ENCODE results near the gene KLHL33.

- TF ChIP-seq SUZ12 (IDR thresholded peaks at IDR 0.05; ENCODE audit: unreplicated experiment) (no peak), PBX3 (IDR thresholded peaks at IDR 0.05; ENCODE audit: insufficient replicate concordance, low read depth, low read length) (no peak), CHD1 (IDR thresholded peaks at IDR 0.05; ENCODE audit: low read depth, low read length) (no peak), CTCF (IDR thresholded peaks at IDR 0.05 in 2 of 3, conservative IDR thresholded peaks at IDR 0.05 in 1 of 3; ENCODE audit: control insufficient read depth in 2 of 3, extremely low read depth in 1 of 3, insufficient read depth in 1 of 3, low read depth in 3 of 3, low read length in 3 of 3) (no peak), ASH2L (IDR thresholded peaks at IDR 0.05; ENCODE audit: borderline replicate concordance, low read depth) (no peak), PKNOX1 (IDR thresholded peaks at IDR 0.05) (no peak), SPI1 (IDR thresholded peaks at IDR 0.05; ENCODE audit: borderline replicate concordance, insufficient read depth, low read depth, low read length) (no peak), CREB1 (IDR thresholded peaks at IDR 0.05; ENCODE audit: low read depth) (no peak), REST (IDR thresholded peaks at IDR 0.05; ENCODE audit: low read depth, low read length) (no peak), POLR2AphosphoS5 (IDR thresholded peaks at IDR 0.05; ENCODE audit: low read length) (no peak), ELK1 (IDR thresholded peaks at IDR 0.05; ENCODE audit: low read depth, low read length) (no peak), CEBPB (IDR thresholded peaks at IDR 0.05; ENCODE audit: borderline replicate concordance in 1 of 2, low read depth in 2 of 2, low read length in 2 of 2) (no peak), CEBPZ (IDR thresholded peaks at IDR 0.05; ENCODE audit: low read depth, low read length) (no peak), TARDBP (IDR thresholded peaks at IDR 0.05; ENCODE audit: borderline replicate concordance) (no peak)
Observed at GRCh38 chr14:20478894-20479293, 42.9 kb upstream of the KLHL33 start.

Data from GM12878 (cell line).